ENCODE data around the gene GRID1.

DNA sequence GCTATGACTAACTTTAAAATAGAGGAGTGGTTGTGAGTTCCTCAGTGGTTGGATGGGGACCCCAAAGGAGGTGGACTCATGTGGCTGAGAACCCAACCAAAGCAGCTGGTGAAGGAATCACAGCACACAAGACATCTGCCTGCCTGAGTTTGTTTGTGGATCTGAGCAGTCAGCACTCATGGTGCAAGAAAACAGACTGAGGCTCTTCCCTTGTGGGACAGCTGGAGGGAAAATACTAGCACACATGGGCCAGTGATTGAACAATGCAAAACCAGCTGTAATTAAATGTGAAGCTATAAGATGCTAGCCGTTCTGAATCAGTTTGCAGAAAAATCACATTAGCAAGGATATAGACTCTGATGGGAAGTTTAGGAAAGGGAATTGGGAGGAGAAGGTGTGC lies 707.3 kb downstream of the GRID1 start:
- TF ChIP-seq, protein P1, sequence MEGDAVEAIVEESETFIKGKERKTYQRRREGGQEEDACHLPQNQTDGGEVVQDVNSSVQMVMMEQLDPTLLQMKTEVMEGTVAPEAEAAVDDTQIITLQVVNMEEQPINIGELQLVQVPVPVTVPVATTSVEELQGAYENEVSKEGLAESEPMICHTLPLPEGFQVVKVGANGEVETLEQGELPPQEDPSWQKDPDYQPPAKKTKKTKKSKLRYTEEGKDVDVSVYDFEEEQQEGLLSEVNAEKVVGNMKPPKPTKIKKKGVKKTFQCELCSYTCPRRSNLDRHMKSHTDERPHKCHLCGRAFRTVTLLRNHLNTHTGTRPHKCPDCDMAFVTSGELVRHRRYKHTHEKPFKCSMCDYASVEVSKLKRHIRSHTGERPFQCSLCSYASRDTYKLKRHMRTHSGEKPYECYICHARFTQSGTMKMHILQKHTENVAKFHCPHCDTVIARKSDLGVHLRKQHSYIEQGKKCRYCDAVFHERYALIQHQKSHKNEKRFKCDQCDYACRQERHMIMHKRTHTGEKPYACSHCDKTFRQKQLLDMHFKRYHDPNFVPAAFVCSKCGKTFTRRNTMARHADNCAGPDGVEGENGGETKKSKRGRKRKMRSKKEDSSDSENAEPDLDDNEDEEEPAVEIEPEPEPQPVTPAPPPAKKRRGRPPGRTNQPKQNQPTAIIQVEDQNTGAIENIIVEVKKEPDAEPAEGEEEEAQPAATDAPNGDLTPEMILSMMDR (IDR thresholded peaks at IDR 0.05) = no peak
- TF ChIP-seq POLR2AphosphoS5 (IDR thresholded peaks at IDR 0.05) (no peak), POLR2A (IDR thresholded peaks at IDR 0.05) (no peak)

Measured in breast epithelium (tissue), 3 donors.